Left lobe of liver (tissue), 2 donors: Measurements from ENCODE around the gene THEMIS2. TPM values are rescaled to one million over a fixed set of nuclear protein-coding genes. Genes with fewer than 3 reads are reported as not detected.
"Not testable (repeated sequence)": the region's sequence is repeated elsewhere in the genome, so short reads cannot be mapped to it uniquely, and the experiment has no call there.

Experiments used
- ATAC-seq: fragments of 200-7000 bp; cut with Tn5 transposase; one replicate; pipeline ENCODE4 v1.9.1; 2020; ENCODE audit warnings: mild to moderate bottlenecking, moderate library complexity
- DNase-seq: peaks from one replicate; pipeline ENCODE4 v3.0.0-alpha.2; 2020; ENCODE audit warnings: low spot score
- total RNA-seq: library from RNA; stranded (reverse); gene quantifications from one replicate; pipeline ENCODE4 v1.2.1, GENCODE V29; 2021
- donor health status: DM: no; HTN: no; CAD: no; lungs with moderate emphysema.
- donor health status: DM: no; HTN: yes; CAD: no.

Gene THEMIS2
- 4.3 TPM for total RNA-seq

DNA sequence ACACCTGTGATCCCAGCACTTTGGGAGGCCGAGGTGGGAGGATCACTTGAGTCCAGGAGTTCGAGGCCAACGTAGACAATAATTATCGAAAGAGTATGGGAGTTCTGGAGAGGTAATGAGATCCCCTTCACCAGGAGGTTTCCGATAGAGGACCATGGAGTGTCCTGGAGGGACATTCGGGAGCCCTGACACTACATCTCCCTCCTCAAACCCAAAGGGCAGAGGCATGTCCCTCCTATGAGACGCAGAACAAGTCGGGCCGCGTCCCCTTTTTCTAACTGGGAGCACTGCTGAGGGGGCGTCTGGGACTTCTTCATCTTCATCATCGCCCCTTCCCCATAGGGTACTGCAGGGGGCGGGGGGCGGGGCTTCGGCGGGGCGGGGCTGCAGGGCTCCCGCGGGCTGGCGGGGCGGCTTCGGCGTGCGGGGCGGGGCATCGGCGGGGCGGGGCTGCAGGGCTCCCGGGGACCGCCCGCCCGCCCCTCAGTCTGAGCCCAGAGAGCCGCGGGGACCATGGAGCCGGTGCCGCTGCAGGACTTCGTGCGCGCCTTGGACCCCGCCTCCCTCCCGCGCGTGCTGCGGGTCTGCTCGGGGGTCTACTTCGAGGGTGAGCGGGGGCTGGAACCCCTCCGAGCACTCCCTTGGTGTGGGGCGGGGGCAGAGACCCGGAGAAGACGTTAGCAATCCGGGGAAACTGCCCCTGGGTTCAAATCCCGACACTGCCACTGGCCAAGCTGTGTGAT lies at the start of gene THEMIS2:
THEMIS2 (plus strand) TSS at position 486 of the 743 bp plus-strand sequence; CDS start at position 514, 28 bp downstream.
- peak; percentile 84 for ATAC-seq
- DNase-seq = peak; percentile 68

GRCh38 chr1:27823784-27824183 lies 48.6 kb upstream of the THEMIS2 start:
- no peak for ATAC-seq
- no peak for DNase-seq

GRCh38 chr1:27824411-27824810 lies 47.9 kb upstream of the THEMIS2 start:
- ATAC-seq = no peak
- DNase-seq = no peak

GRCh38 chr1:27829339-27829960 lies 42.9 kb upstream of the THEMIS2 start:
- not testable (repeated sequence) for ATAC-seq, DNase-seq

- peak; percentile 96 for DNase-seq
- peak; percentile 100 for ATAC-seq
Observed at GRCh38 chr1:27830621-27831440, 41.5 kb upstream of the THEMIS2 start, which contains the start of gene PPP1R8. PPP1R8 (plus strand) TSS chr1:27830782; CDS start chr1:27830836, 54 bp downstream.

- ATAC-seq = no peak
- DNase-seq = no peak
Observed at GRCh38 chr1:27831568-27832410, 40.6 kb upstream of the THEMIS2 start.

- no peak for DNase-seq
- no peak for ATAC-seq
Observed at GRCh38 chr1:27832762-27833161, 39.6 kb upstream of the THEMIS2 start.

- no peak for ATAC-seq
- no peak for DNase-seq
Observed at GRCh38 chr1:27833470-27833869, 38.9 kb upstream of the THEMIS2 start.

- ATAC-seq = no peak
- DNase-seq = no peak
Observed at GRCh38 chr1:27835046-27835445, 37.3 kb upstream of the THEMIS2 start.

DNA sequence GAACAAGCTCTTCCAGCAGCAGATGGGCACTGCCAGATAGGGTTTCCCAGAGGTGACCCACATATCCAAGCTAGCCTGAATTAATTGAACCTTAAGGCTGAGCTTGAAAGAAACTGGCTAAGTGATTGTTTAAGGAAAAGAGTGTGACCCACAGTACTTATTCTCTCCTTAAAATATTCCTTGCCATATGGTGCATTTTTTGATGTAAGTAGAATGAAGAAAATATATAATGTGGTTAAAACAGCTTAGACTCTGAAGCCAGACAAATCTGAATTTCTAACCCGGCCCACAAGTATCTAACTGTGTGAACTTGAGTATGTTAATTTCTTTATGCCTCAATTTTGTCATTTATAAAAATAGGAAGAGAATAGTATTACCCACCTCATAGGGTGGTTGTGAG lies 36.8 kb upstream of the THEMIS2 start:
- DNase-seq (no peak), ATAC-seq (no peak)

GRCh38 chr1:27849951-27850350 lies 22.4 kb upstream of the THEMIS2 start:
- peak; percentile 31 for DNase-seq
- no peak for ATAC-seq

- no peak for ATAC-seq
- no peak for DNase-seq
Observed at GRCh38 chr1:27855085-27855484, 17.3 kb upstream of the THEMIS2 start.

DNA sequence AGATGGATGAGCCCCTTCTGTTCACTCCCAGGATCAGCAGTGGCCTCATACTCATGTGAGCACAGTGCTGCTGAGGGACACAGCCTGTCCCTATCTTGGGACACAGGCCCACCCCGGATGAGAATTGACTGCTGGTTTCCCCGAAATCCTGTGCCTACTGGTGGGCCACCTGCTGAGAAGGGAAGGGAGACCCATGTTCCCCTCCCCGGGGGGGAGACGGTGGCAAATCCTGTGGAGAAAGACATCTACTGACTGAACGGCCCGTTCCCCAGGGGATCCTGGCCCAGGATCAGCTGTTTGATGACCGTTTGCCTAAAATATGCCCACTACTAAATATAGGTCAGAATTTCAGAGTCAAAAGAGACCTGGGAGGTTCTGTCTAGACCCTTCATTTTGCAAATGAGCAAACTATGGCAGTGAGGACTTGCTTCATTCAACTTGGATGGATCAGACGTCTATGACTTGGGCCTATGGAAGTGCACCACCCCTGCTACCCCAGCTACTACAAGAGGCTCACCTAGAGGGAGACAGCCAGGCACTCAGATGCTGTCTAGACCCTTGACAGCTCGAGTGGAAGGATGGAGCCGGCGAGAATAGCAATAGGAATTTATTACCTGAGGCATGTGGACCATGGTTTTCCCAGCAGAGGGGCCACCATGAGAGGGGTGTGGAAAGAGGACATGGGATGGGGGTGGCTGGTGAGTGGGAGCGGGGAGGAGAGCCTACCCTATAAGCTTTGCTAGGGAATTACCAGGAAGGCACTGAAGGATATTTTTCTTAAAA lies 15.6 kb upstream of the THEMIS2 start:
- no peak for ATAC-seq
- peak; percentile 45 for DNase-seq

DNA sequence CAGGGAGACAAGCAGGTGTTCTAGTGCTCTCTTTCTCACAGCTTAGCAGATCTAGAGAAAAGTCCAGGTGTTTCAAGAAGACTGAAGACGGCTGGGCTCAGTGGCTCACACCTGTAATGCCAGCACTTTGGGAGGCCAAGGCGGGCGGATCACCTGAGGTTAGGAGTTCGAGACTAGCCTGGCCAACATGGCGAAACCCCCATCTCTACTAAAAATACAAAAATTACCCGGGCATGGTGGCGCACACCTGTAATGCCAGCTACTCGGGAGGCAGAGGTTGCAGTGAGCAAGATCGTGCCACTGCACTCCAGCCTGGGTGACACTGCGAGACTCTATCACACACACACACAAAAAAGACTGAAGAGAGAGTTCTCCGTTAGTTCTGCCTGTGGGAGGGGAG lies 14.8 kb upstream of the THEMIS2 start:
- ATAC-seq = not testable (repeated sequence)
- peak; percentile 32 for DNase-seq

DNA sequence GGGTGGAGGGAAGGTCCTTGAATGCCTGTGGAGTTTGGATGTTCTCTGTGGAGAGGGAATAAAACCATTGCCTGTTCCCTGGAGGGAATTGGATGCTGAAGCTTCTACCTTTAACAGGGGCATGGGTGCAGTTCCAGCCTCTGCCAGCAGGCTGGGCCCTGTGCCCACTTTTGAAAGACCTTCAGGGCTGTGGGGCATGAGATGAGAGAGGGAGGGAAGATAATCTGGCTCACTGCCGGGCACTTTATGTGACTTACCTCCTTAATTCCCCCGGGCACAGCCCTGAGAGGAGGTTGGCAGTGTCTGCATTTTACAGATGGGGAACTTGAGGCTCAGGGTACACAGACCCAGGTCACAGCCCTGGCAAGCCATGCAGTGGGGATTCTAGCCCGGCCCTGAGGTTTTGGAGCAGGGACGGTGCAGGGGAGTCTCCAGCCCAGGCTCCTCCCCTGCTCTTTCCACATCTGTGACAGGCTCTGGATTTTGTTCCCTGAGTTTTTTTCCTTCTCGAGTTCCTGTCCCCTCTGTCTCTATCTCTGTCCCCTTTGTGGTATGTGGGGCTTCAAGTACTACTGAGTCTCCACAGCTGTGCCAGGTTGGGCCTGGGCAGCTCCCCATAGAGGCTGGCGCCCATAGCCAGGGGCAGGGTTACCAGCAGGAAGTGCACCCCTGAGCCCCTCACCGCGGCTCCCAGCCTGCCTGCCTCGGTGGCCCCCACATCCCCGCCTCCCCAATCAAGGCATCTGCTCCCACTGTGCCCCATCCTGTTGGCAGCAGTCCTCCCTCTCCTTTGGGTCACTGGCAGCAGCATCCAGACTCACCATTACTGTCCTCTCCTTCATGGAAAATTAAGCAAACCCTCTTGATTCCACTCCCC lies 14.0 kb upstream of the THEMIS2 start:
- DNase-seq = peak; percentile 88
- peak; percentile 96 for ATAC-seq

GRCh38 chr1:27858949-27859576 lies 13.3 kb upstream of the THEMIS2 start:
- peak; percentile 7 for ATAC-seq

GRCh38 chr1:27861436-27861835 lies 10.9 kb upstream of the THEMIS2 start:
- ATAC-seq = no peak
- DNase-seq = no peak

More at GRCh38 chr1:27858949-27859576, 13.3 kb upstream of the THEMIS2 start:
- no peak for DNase-seq

DNA sequence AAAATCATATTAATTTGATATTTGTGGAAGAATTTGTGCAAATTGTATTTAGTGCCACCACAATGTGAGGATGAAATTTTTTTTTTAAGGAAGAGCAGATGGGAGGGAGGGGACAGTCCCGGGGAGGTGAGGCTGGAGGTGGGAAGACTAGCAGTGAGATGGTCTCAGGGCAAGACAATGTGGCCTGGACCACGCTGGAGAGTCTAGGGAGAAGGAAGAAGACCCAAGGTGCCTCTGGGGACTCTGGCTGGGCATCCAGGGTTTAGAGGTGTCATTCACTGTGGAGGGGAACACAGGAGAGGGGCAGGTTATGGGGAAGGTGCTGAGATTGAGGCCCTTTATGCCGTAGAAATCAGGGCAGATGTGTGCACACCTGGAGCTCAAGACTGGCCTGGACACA lies 10.3 kb upstream of the THEMIS2 start:
- no peak for ATAC-seq
- DNase-seq = no peak
